GM23338 (cell line): ENCODE measurements around the gene COTL1. TPM values are rescaled to one million over a fixed set of nuclear protein-coding genes. Genes with fewer than 3 reads are reported as not detected.

Source experiments
- ATAC-seq: fragments of 200-7000 bp; cut with Tn5 transposase; 3 replicates; pipeline ENCODE4 v1.9.1; 2020
- DNase-seq: peaks from one replicate; pipeline ENCODE4 v3.0.0-alpha.2; 2015; ENCODE audit warnings: low spot score
- H2AFZ ChIP-seq: fragments of 200-600 bp; sonication (generic); 2 replicates; pipeline ENCODE4 v1.8.0; 2016; ENCODE audit warnings: antibody characterized with exemption, mild to moderate bottlenecking, moderate library complexity
- H3F3A ChIP-seq: fragments of 200-600 bp; sonication (generic); replicated peaks from 2 replicates; pipeline ENCODE4 v1.8.0; 2017; ENCODE audit warnings: antibody characterized with exemption, mixed run types, low read depth
- H3K27ac ChIP-seq: fragments of 200-600 bp; sonication (generic); 2 replicates; pipeline ENCODE4 v1.6.1; 2016; ENCODE audit warnings: low read depth
- H3K27me3 ChIP-seq: fragments of 200-600 bp; sonication (generic); 2 replicates; pipeline ENCODE4 v1.8.0; 2016; ENCODE audit warnings: mild to moderate bottlenecking, mixed run types, moderate library complexity; ENCODE audit not compliant: insufficient read depth
- H3K36me3 ChIP-seq: fragments of 200-600 bp; sonication (generic); 2 replicates; pipeline ENCODE4 v1.8.0; 2016; ENCODE audit warnings: mild to moderate bottlenecking; ENCODE audit not compliant: insufficient read depth
- H3K4me1 ChIP-seq: fragments of 200-600 bp; sonication (generic); 2 replicates; pipeline ENCODE4 v1.8.0; 2016; ENCODE audit warnings: mild to moderate bottlenecking, moderate library complexity; ENCODE audit not compliant: insufficient read depth
- H3K4me2 ChIP-seq: fragments of 200-600 bp; sonication (generic); 2 replicates; pipeline ENCODE4 v1.7.1; 2017; ENCODE audit warnings: mixed run types
- H3K4me3 ChIP-seq: fragments of 200-600 bp; sonication (generic); 2 replicates; pipeline ENCODE4 v1.6.1; 2016; ENCODE audit warnings: mixed run types
- H3K79me2 ChIP-seq: fragments of 200-600 bp; sonication (generic); replicated peaks from 2 replicates; pipeline ENCODE4 v1.8.0; 2017; ENCODE audit warnings: mild to moderate bottlenecking; ENCODE audit not compliant: insufficient read depth
- H3K9me2 ChIP-seq: fragments of 200-600 bp; sonication (generic); 2 replicates; pipeline ENCODE4 v1.8.0; 2017; ENCODE audit not compliant: insufficient read depth
- H4K20me1 ChIP-seq: fragments of 200-600 bp; sonication (generic); replicated peaks from 2 replicates; pipeline ENCODE4 v1.8.0; 2017; ENCODE audit warnings: mild to moderate bottlenecking; ENCODE audit not compliant: insufficient read depth
- H3K27ac Mint-ChIP-seq: 2 replicates; pipeline ENCODE4 v1.8.0; 2020; ENCODE audit warnings: inconsistent platforms, mild to moderate bottlenecking, moderate library complexity, mixed read lengths
- H3K27me3 Mint-ChIP-seq: 3 replicates; pipeline ENCODE4 v1.8.0; 2022; ENCODE audit warnings: low read depth, mild to moderate bottlenecking, moderate library complexity, mixed read lengths, inconsistent platforms; ENCODE audit not compliant: insufficient read depth, poor library complexity
- H3K36me3 Mint-ChIP-seq: 3 replicates; pipeline ENCODE4 v1.8.0; 2021; ENCODE audit warnings: low read depth, mild to moderate bottlenecking, inconsistent platforms, moderate library complexity, mixed read lengths
- H3K4me1 Mint-ChIP-seq: 3 replicates; pipeline ENCODE4 v1.8.0; 2020; ENCODE audit warnings: mild to moderate bottlenecking, inconsistent platforms, mixed read lengths
- H3K4me3 Mint-ChIP-seq: 3 replicates; pipeline ENCODE4 v1.8.0; 2021; ENCODE audit warnings: moderate library complexity, mild to moderate bottlenecking, inconsistent platforms, mixed read lengths
- H3K9me3 Mint-ChIP-seq: 3 replicates; pipeline ENCODE4 v1.8.0; 2020; ENCODE audit warnings: moderate library complexity, mild to moderate bottlenecking, inconsistent platforms, mixed read lengths
- CREB1 ChIP-seq: fragments of 250-450 bp; sonication (Bioruptor Pico); IDR thresholded peaks from 2 replicates; pipeline ENCODE4 v1.5.0; 2020; ENCODE audit warnings: low read depth, mild to moderate bottlenecking, moderate library complexity
- CTCF ChIP-seq, 2 experiments: fragments of 200-600 bp in 1 of 2; sonication (generic) in 1 of 2; conservative IDR thresholded peaks; 2 replicates each; pipeline versions ENCODE4 v1.5.1 to v1.6.1; 2016 to 2017; ENCODE audit warnings: antibody characterized with exemption in 2 of 2, low read depth in 2 of 2, mild to moderate bottlenecking in 2 of 2, moderate library complexity in 1 of 2
- ETS1 ChIP-seq: IDR thresholded peaks from 2 replicates; pipeline ENCODE4 v1.6.1; 2016; ENCODE audit warnings: antibody characterized with exemption
- EZH2 ChIP-seq: fragments of 200-600 bp; sonication (generic); IDR thresholded peaks from one replicate; pipeline ENCODE4 v1.8.0; 2017; ENCODE audit warnings: antibody characterized with exemption, mild to moderate bottlenecking, low read depth; ENCODE audit not compliant: unreplicated experiment
- EZH2phosphoT487 ChIP-seq: fragments of 200-600 bp; sonication (generic); IDR thresholded peaks from one replicate; pipeline ENCODE4 v1.8.1; 2018; ENCODE audit warnings: antibody characterized with exemption; ENCODE audit not compliant: unreplicated experiment
- JUNB ChIP-seq: IDR thresholded peaks from one replicate; pipeline ENCODE4 v1.6.1; 2016; ENCODE audit warnings: antibody characterized with exemption; ENCODE audit not compliant: unreplicated experiment
- NANOG ChIP-seq: IDR thresholded peaks from 2 replicates; pipeline ENCODE4 v1.6.1; 2016; ENCODE audit warnings: antibody characterized with exemption, borderline replicate concordance
- POLR2AphosphoS5 ChIP-seq: IDR thresholded peaks from 2 replicates; pipeline ENCODE4 v1.6.1; 2016; ENCODE audit warnings: antibody characterized with exemption, low read depth
- REST ChIP-seq: IDR thresholded peaks from one replicate; pipeline ENCODE4 v1.6.1; 2018; ENCODE audit warnings: antibody characterized with exemption; ENCODE audit not compliant: unreplicated experiment
- STAT1 ChIP-seq: IDR thresholded peaks from one replicate; pipeline ENCODE4 v1.6.1; 2016; ENCODE audit warnings: antibody characterized with exemption; ENCODE audit not compliant: unreplicated experiment
- ZNF114 ChIP-seq: fragments of 250-450 bp; sonication (Bioruptor Pico); IDR thresholded peaks from 2 replicates; pipeline ENCODE4 v1.5.0; 2020; ENCODE audit warnings: mild to moderate bottlenecking, moderate library complexity
- ZNF331 ChIP-seq: fragments of 250-450 bp; sonication (Bioruptor Pico); IDR thresholded peaks from 2 replicates; pipeline ENCODE4 v1.5.0; 2020; ENCODE audit warnings: low read depth, mild to moderate bottlenecking, moderate library complexity
- ZNF462 ChIP-seq: fragments of 250-450 bp; sonication (Bioruptor Pico); IDR thresholded peaks from 2 replicates; pipeline ENCODE4 v1.5.0; 2020; ENCODE audit warnings: mild to moderate bottlenecking, moderate library complexity
- polyA plus RNA-seq: library from polyadenylated mRNA; unstranded; fragments of >200 nt; fragmentation: Nextera tagmentation; extraction: Ambion mirVana; gene quantifications from 2 replicates; pipeline ENCODE4 v1.2.1, GENCODE V29; 2016
- total RNA-seq: library from RNA; depleted of rRNA; stranded (reverse); fragments of >200 nt; shearing (Covaris generic); gene quantifications from 2 replicates; pipeline ENCODE4 v1.2.3, GENCODE V29; 2014

Gene COTL1
- total and polyA plus RNA-seq, 2 experiments from 2014 or later: 117 to 166 TPM

- H3K36me3 ChIP-seq: peaks cover 4% of the 10 kb centered on the region; the same call in 1 of the 2 replicates
- no peak overlapping the region for H3K4me3 ChIP-seq
- ATAC-seq (no peak), DNase-seq (no peak)
- H3K27ac ChIP-seq: no peak overlapping the region
- no peaks in the 10 kb centered on the region for H3K79me2 ChIP-seq
- no peaks in the 10 kb centered on the region for H3K9me2 ChIP-seq
- peaks cover 12% of the 10 kb centered on the region for H3K4me1 ChIP-seq
- TF ChIP-seq ETS1: no peak
- no peak for TF ChIP-seq POLR2AphosphoS5
- TF ChIP-seq EZH2phosphoT487: no peak
- TF ChIP-seq JUNB: no peak
- TF ChIP-seq ZNF331 (CRISPR knock-in tag): no peak
- no peak for TF ChIP-seq STAT1
- no peak for TF ChIP-seq NANOG
- no peak for TF ChIP-seq CREB1 (CRISPR knock-in tag)
- no peak for TF ChIP-seq CTCF (conservative IDR thresholded peaks at IDR 0.05; ENCODE audit: low read depth in 2 of 2)
- no peak for TF ChIP-seq ZNF462 (CRISPR knock-in tag)
- no peak for TF ChIP-seq ZNF114
- no peak for TF ChIP-seq EZH2
- no peak for TF ChIP-seq REST
- Mint-ChIP-seq H3K36me3 (peaks cover 48% of the 10 kb centered on the region), H3K4me1 (peaks cover 14% of the 10 kb centered on the region), H3K9me3 (no peaks in the 10 kb centered on the region), H3K4me3 (no peak overlapping the region), H3K27me3 (peaks cover 12% of the 10 kb centered on the region), H3K27ac (no peak overlapping the region)
- no peaks in the 10 kb centered on the region for H4K20me1 ChIP-seq
- no peaks in the 10 kb centered on the region for H3K27me3 ChIP-seq
- no peak overlapping the region for H3K4me2 ChIP-seq
- no peaks in the 10 kb centered on the region for H3F3A ChIP-seq
- no peak overlapping the region for H2AFZ ChIP-seq
These were observed 43.1 kb upstream of the COTL1 start for GRCh38 chr16:84660973-84661372.
